Measurements from ENCODE around the gene FTSJ1.
A peak's percentile ranks its signal among the peaks of the same experiment; 100 is the strongest.

The FTSJ1 gene

GRCh38 chrX:48489296-48489695, 13.3 kb downstream of the FTSJ1 start:
- intact Hi-C loops (cut with DNase I), result no loop called here
- no peak for DNase-seq

- DNase-seq, result no peak
- intact Hi-C loops (cut with DNase I), result no loop called here
Observed at GRCh38 chrX:48489892-48490291, 13.9 kb downstream of the FTSJ1 start.

GRCh38 chrX:48490661-48491060, 14.7 kb downstream of the FTSJ1 start:
- intact Hi-C loops (cut with DNase I), result no loop called here
- peak in 1 of 42 donors; percentile 21 for DNase-seq

- intact Hi-C loops (cut with DNase I), result no loop called here
- no peak for DNase-seq
Observed at GRCh38 chrX:48491809-48492208, 15.8 kb downstream of the FTSJ1 start.

GRCh38 chrX:48492293-48492910, 16.4 kb downstream of the FTSJ1 start:
- DNase-seq, result no peak
- intact Hi-C loops (cut with DNase I), result no loop called here

GRCh38 chrX:48493890-48494364, 17.9 kb downstream of the FTSJ1 start:
- DNase-seq, result peak in 14 of 42 donors; percentile 2 to 45 (median 23)
- intact Hi-C loops (cut with DNase I), result no loop called here

- intact Hi-C loops (cut with DNase I), result no loop called here
- DNase-seq, result no peak
Observed at GRCh38 chrX:48496660-48497059, 20.7 kb downstream of the FTSJ1 start.

- intact Hi-C loops (cut with DNase I), result no loop called here
- peak in 6 of 42 donors; percentile 21 to 64 (median 43) for DNase-seq
Observed at GRCh38 chrX:48497871-48498270, 21.9 kb downstream of the FTSJ1 start.

- intact Hi-C loops (cut with DNase I), result no loop called here
- DNase-seq, result no peak
Observed at GRCh38 chrX:48498374-48498809, 22.4 kb downstream of the FTSJ1 start.

GRCh38 chrX:48504261-48504660, 28.3 kb downstream of the FTSJ1 start:
- intact Hi-C loops (cut with DNase I), result no loop called here
- DNase-seq, result no peak

- no peak for DNase-seq
- intact Hi-C loops (cut with DNase I), result no loop called here
Observed at GRCh38 chrX:48505481-48505880, 29.5 kb downstream of the FTSJ1 start.

- no peak for DNase-seq
- intact Hi-C loops (cut with DNase I), result no loop called here
Observed at GRCh38 chrX:48507246-48507645, 31.2 kb downstream of the FTSJ1 start.

GRCh38 chrX:48508400-48509244, 32.6 kb downstream of the FTSJ1 start, which contains the start of gene PORCN:
TSS of gene PORCN (plus strand) at chrX:48508992. CDS start at chrX:48509821, 829 bp downstream.
- intact Hi-C loops (cut with DNase I), result no loop called here
- DNase-seq, result peak; percentile 40 to 92 (median 84)

- DNase-seq, result no peak
- intact Hi-C loops (cut with DNase I), result no loop called here
Observed at GRCh38 chrX:48509245-48509590, 33.2 kb downstream of the FTSJ1 start.

- intact Hi-C loops (cut with DNase I), result no loop called here
- peak in 1 of 42 donors; percentile 8 for DNase-seq
Observed at GRCh38 chrX:48509619-48510018, 33.6 kb downstream of the FTSJ1 start.

GRCh38 chrX:48511560-48511959, 35.6 kb downstream of the FTSJ1 start:
- DNase-seq, result peak in 6 of 42 donors; percentile 6 to 37 (median 24)
- intact Hi-C loops (cut with DNase I), result no loop called here

- intact Hi-C loops (cut with DNase I), result no loop called here
- no peak for DNase-seq
Observed at GRCh38 chrX:48512371-48512935, 36.5 kb downstream of the FTSJ1 start.

GRCh38 chrX:48513670-48514069, 37.7 kb downstream of the FTSJ1 start:
- DNase-seq, result no peak
- intact Hi-C loops (cut with DNase I), result no loop called here

GRCh38 chrX:48514126-48514806, 38.3 kb downstream of the FTSJ1 start:
- intact Hi-C loops (cut with DNase I), result no loop called here
- no peak for DNase-seq

Data from head of caudate nucleus (tissue), 42 donors.